Body of pancreas (tissue), 4 donors: Measurements from ENCODE around the gene SCGN. TPM values are rescaled to one million over a fixed set of nuclear protein-coding genes. Genes with fewer than 3 reads are reported as not detected.

Experiments
- ATAC-seq: fragments of 150-250 bp; one replicate; pipeline ENCODE4 v1.9.1; 2016
- DNase-seq, 4 donors: peaks; one replicate each; pipeline ENCODE4 v3.0.0-alpha.2; 2019
- H3K27ac ChIP-seq, 4 donors: fragments of 200-600 bp; sonication (generic); 1 replicate in 3 of 4; 2 replicates in 1 of 4; pipeline versions ENCODE4 v1.5.1 to v1.6.1; 2016 to 2019; ENCODE audit warnings: mild to moderate bottlenecking in 1 of 4, mixed read lengths in 1 of 4, moderate library complexity in 1 of 4
- H3K27me3 ChIP-seq, 2 donors: fragments of 200-600 bp; sonication (generic); one replicate each; pipeline ENCODE4 v1.6.0; 2016; ENCODE audit warnings: mild to moderate bottlenecking in 1 of 2
- H3K36me3 ChIP-seq, 2 donors: fragments of 200-600 bp; sonication (generic); replicated peaks in 1 of 2; 2 replicates each; pipeline ENCODE4 v1.5.1; 2016; ENCODE audit warnings: low read depth in 2 of 2; ENCODE audit not compliant: insufficient read depth in 1 of 2
- H3K4me1 ChIP-seq: fragments of 200-600 bp; sonication (generic); one replicate; pipeline ENCODE4 v1.6.0; 2016
- H3K4me3 ChIP-seq, 2 donors: fragments of 200-600 bp; sonication (generic); 1 replicate in 1 of 2; 2 replicates in 1 of 2; pipeline ENCODE4 v1.5.1; 2016 to 2019
- H3K9me3 ChIP-seq, 3 donors: fragments of 200-600 bp; sonication (generic); 1 replicate in 2 of 3; 2 replicates in 1 of 3; pipeline ENCODE4 v1.5.1; 2016
- CTCF ChIP-seq, 7 experiments: fragments of 450-650 bp in 4 of 7; fragments of 200-600 bp in 3 of 7; sonication (generic) in 3 of 7; IDR thresholded peaks; one replicate each; pipeline ENCODE4 v1.5.1; 2016 to 2019; ENCODE audit warnings: antibody characterized with exemption in 7 of 7
- POLR2A ChIP-seq, 3 donors: fragments of 450-650 bp; IDR thresholded peaks; one replicate each; pipeline ENCODE4 v1.6.1; 2016; ENCODE audit warnings: antibody characterized with exemption in 3 of 3, mild to moderate bottlenecking in 2 of 3
- WGBS, 2 donors: methylation state at CpG; one replicate each; pipeline ENCODE4 v1.1.5; 2017; 5-methylcytosine and 5-hydroxymethylcytosine counted together
- intact Hi-C: fragments of 100-400 bp; cut with DNase I; formaldehyde crosslinking; loops from one replicate; pipeline ENCODE4 v1.15.1; 2023
- total RNA-seq, 2 donors: library from RNA; depleted of rRNA; stranded (reverse); fragments of >200 nt; gene quantifications; one replicate each; pipeline ENCODE4 v1.1.0, GENCODE V29; 2016

SCGN gene
- total RNA-seq, 2 donors from 2014 or later, result 26.7 to 38.1 TPM

- no peak overlapping the region for H3K4me3 ChIP-seq
- no peaks in the 10 kb centered on the region for H3K27me3 ChIP-seq
- 64 to 82% methylated on average over 4 of the region's 4 CpGs for WGBS, 2 donors
- no peak for ATAC-seq
- no peaks in the 10 kb centered on the region for H3K9me3 ChIP-seq
- TF ChIP-seq POLR2A (IDR thresholded peaks at IDR 0.05) (no peak), CTCF (IDR thresholded peaks at IDR 0.05) (no peak)
- no peaks in the 10 kb centered on the region for H3K36me3 ChIP-seq
- intact Hi-C loops, result no loop called here
- DNase-seq, result no peak
- no peak overlapping the region for H3K27ac ChIP-seq
- peaks cover 26% of the 10 kb centered on the region for H3K4me1 ChIP-seq
Observed at GRCh38 chr6:25682324-25682723, 30.3 kb downstream of the SCGN start.

- intact Hi-C loops, result no loop called here
- WGBS, 2 donors, result 59 to 70% methylated on average over 2 of the region's 2 CpGs
- DNase-seq (no peak), ATAC-seq (no peak)
- H3K4me3 ChIP-seq, result no peak overlapping the region
- peaks cover 22% of the 10 kb centered on the region for H3K4me1 ChIP-seq
- peak overlapping the region in 1 of 4 donors; percentile 23 for H3K27ac ChIP-seq
- no peak for TF ChIP-seq POLR2A (IDR thresholded peaks at IDR 0.05)
- no peaks in the 10 kb centered on the region for H3K36me3 ChIP-seq
- no peaks in the 10 kb centered on the region for H3K27me3 ChIP-seq
- no peaks in the 10 kb centered on the region for H3K9me3 ChIP-seq
Observed at GRCh38 chr6:25684565-25684964, 32.5 kb downstream of the SCGN start.

- ATAC-seq, result no peak
- peak overlapping the region in 1 of 4 donors; percentile 23 for H3K27ac ChIP-seq
- no peaks in the 10 kb centered on the region for H3K36me3 ChIP-seq
- no peak for DNase-seq
- H3K9me3 ChIP-seq, result no peaks in the 10 kb centered on the region
- intact Hi-C loops, result no loop called here
- TF ChIP-seq CTCF (IDR thresholded peaks at IDR 0.05) (no peak), POLR2A (IDR thresholded peaks at IDR 0.05) (no peak)
- H3K27me3 ChIP-seq, result no peaks in the 10 kb centered on the region
- H3K4me3 ChIP-seq, result no peak overlapping the region
- WGBS, 2 donors, result 38 to 92% methylated on average over 1 of the region's 1 CpG
- peaks cover 17% of the 10 kb centered on the region for H3K4me1 ChIP-seq
Observed at GRCh38 chr6:25685251-25685650, 33.2 kb downstream of the SCGN start.

- intact Hi-C loops, result no loop called here
- Histone ChIP-seq H3K36me3 (no peaks in the 10 kb centered on the region), H3K27me3 (no peaks in the 10 kb centered on the region), H3K9me3 (no peaks in the 10 kb centered on the region), H3K4me1 (peaks cover 11% of the 10 kb centered on the region), H3K27ac (no peak overlapping the region), H3K4me3 (no peak overlapping the region)
- TF ChIP-seq POLR2A (IDR thresholded peaks at IDR 0.05) (no peak), CTCF (IDR thresholded peaks at IDR 0.05) (no peak)
- ATAC-seq (no peak), DNase-seq (no peak)
- WGBS, 2 donors, result 89% methylated on average over 5 of the region's 5 CpGs
Observed at GRCh38 chr6:25685896-25686295, 33.9 kb downstream of the SCGN start.

- intact Hi-C loops, result no loop called here
- DNase-seq, result no peak
- Histone ChIP-seq H3K36me3 (no peaks in the 10 kb centered on the region), H3K4me1 (peaks cover under 1% of the 10 kb centered on the region), H3K27me3 (no peaks in the 10 kb centered on the region), H3K27ac (no peak overlapping the region), H3K4me3 (no peak overlapping the region), H3K9me3 (no peaks in the 10 kb centered on the region)
- TF ChIP-seq CTCF (IDR thresholded peaks at IDR 0.05), result no peak
- TF ChIP-seq POLR2A (IDR thresholded peaks at IDR 0.05), result no peak
- no peak for ATAC-seq
Observed at GRCh38 chr6:25686856-25687255, 34.8 kb downstream of the SCGN start.
